Measurements from ENCODE around the gene ENDOG.

Gene ENDOG

DNA sequence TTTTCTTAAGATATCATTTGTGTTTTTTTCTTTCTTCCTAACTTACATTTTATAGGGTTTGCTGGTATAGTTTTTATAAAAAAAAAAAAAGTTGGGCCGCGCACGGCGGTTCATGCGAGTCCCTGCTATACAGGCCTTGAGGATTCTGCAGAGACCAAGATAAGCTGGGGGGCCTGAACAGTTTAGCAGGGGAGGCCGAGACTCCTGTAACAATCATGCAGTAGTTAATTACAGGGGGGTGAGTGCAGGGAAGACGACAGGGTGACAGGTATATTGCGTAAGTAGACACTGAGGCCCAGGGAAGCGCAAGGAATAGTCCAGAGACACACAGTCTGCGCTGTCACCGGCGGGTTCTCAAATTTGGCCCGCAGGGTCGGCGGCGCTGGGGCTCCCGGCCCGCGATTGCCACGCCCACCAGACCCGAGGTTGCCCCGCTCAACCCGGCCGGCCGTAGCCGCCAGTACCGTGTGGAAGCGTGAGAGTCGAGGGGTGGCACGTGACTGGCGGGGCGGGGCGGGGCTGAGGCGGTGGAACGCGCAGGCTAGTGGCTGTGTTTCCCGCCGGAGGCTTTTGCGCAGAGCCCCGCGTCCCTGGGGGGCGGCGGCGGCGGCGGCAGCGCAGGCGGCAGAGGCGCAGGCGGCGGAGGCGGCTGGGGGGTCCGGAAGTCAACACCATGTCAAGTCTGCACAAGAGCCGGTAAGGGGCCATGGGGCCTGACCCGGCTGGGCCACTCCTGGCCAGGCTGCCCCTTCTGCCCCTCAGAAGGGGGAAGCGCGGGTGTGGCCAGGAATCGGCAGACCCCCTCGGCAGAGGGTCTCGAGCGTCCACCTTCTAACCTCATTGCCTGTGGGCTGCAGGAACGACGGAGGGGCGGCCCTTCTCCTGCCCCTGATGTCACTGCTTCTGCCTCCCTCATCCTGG, 31.4 kb upstream of the ENDOG start, which contains the start of gene TBC1D13:
Gene TBC1D13, plus strand, starts transcription at position 573 of the 921 bp plus-strand sequence. Its CDS starts 101 bp downstream, at position 674.
- DNase-seq (ENCODE audit: low read depth) = peak; percentile 94
- peak within 1 kb of the TSS; percentile 93 for H3K4me3 ChIP-seq (ENCODE audit: low read depth, low read length)
- TF ChIP-seq, protein P1, sequence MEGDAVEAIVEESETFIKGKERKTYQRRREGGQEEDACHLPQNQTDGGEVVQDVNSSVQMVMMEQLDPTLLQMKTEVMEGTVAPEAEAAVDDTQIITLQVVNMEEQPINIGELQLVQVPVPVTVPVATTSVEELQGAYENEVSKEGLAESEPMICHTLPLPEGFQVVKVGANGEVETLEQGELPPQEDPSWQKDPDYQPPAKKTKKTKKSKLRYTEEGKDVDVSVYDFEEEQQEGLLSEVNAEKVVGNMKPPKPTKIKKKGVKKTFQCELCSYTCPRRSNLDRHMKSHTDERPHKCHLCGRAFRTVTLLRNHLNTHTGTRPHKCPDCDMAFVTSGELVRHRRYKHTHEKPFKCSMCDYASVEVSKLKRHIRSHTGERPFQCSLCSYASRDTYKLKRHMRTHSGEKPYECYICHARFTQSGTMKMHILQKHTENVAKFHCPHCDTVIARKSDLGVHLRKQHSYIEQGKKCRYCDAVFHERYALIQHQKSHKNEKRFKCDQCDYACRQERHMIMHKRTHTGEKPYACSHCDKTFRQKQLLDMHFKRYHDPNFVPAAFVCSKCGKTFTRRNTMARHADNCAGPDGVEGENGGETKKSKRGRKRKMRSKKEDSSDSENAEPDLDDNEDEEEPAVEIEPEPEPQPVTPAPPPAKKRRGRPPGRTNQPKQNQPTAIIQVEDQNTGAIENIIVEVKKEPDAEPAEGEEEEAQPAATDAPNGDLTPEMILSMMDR (IDR thresholded peaks at IDR 0.05; ENCODE audit: low read depth, low read length) = no peak
- TF ChIP-seq, protein P2, sequence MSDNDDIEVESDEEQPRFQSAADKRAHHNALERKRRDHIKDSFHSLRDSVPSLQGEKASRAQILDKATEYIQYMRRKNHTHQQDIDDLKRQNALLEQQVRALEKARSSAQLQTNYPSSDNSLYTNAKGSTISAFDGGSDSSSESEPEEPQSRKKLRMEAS (IDR thresholded peaks at IDR 0.05; ENCODE audit: low read depth, low read length) = peak; percentile 94
- TF ChIP-seq MYC (IDR thresholded peaks at IDR 0.05; ENCODE audit: low read depth, low read length) = peak; percentile 83
- TF ChIP-seq POLR2A (IDR thresholded peaks at IDR 0.05; ENCODE audit: extremely low read depth, insufficient read length) = peak; percentile 38

DNA sequence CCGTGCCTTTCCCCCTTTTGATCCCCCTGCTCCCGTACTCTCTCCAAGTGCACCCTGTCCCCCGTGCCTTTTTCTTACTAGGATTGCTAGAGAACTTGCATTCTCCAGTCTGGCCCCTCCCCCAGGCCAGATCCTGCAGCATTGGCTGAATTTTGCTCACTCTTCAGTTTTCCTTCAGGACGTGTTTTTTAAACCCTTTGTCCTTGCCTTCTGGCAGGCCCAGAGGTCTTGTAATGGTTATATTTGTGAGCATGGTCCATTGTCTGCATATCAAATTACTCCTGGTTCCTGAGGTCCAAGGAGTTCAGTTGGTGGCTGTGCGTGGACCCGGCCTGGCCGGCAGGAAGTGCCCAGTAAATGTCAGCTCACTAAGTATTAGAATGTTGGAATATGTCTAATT, 30.6 kb upstream of the ENDOG start:
- H3K4me3 ChIP-seq (ENCODE audit: low read depth, low read length) = peak overlapping the region; percentile 93
- peak; percentile 25 for DNase-seq (ENCODE audit: low read depth)
- no peak for TF ChIP-seq POLR2A (IDR thresholded peaks at IDR 0.05; ENCODE audit: extremely low read depth, insufficient read length)
- TF ChIP-seq, protein P1 (IDR thresholded peaks at IDR 0.05; ENCODE audit: low read depth, low read length) = no peak
- TF ChIP-seq, protein P2 (IDR thresholded peaks at IDR 0.05; ENCODE audit: low read depth, low read length) = no peak

DNA sequence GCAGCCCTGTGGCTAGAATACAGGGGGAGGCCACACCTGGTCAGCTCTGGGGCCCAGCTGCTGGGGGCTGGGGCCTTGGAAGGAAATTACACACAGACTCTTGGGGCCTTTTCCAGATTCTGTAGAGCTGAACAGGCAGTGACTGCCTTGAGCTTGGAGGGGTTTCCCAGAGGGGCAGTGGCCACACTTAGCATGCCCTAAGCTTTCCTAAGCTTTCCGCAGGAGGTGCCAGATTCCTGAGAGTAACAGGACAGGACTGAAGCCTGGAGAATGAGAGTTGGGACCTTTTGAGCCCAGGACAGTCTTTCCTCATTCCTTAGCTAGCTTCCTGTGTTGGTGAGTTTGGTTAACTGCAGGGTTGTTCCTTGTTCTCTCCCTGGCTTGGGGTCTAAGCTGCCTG, 29.9 kb upstream of the ENDOG start:
- TF ChIP-seq, protein P1 (IDR thresholded peaks at IDR 0.05; ENCODE audit: low read depth, low read length) = no peak
- no peak for DNase-seq (ENCODE audit: low read depth)
- peak overlapping the region; percentile 93 for H3K4me3 ChIP-seq (ENCODE audit: low read depth, low read length)

DNA sequence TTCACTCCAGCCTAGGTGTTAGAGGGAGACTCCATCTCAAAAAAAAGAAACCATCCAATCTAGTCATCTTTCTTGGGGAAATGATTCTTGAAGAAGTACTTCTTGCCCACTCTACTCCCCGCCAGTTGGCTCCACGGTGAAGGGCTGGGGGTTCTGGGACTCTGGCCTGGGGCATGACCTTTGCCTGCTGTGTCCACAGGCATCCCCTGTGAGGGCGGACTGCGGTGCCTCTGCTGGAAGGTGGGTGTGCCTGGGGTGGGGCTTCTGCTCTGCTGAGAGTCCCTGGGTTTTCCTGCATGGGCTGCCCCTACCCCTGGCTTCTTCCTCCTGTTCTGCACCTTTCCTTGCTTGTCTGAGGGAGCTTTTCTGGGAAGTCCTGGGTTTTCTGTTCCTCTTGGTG, 27.8 kb upstream of the ENDOG start:
- no peak for DNase-seq (ENCODE audit: low read depth)
- TF ChIP-seq MYC (IDR thresholded peaks at IDR 0.05; ENCODE audit: low read depth, low read length) (no peak), POLR2A (IDR thresholded peaks at IDR 0.05; ENCODE audit: extremely low read depth, insufficient read length) (no peak)
- TF ChIP-seq, protein P2 (IDR thresholded peaks at IDR 0.05; ENCODE audit: low read depth, low read length) = no peak
- TF ChIP-seq, protein P1 (IDR thresholded peaks at IDR 0.05; ENCODE audit: low read depth, low read length) = no peak
- no peak overlapping the region for H3K4me3 ChIP-seq (ENCODE audit: low read depth, low read length)

DNA sequence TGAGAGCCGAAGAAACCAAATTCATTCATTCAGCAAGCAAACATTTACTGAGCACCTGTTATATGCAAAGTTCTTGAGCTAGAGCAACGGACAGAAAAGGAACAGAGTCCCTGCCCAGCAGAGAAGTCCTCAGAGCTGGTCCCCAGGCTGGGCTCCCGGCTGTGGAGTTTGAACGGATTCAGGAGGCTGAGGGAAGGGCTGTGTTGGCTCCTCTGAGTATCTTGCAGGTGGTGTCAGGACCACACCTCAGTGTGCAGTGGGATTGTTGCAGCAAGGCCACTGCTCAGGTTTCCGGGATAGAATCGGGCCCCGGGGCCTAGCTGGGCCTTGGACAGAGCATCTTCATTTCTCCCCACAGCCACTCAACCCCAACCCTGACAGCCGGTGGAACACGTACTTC, 26.2 kb upstream of the ENDOG start:
- H3K4me3 ChIP-seq (ENCODE audit: low read depth, low read length) = no peak overlapping the region
- DNase-seq (ENCODE audit: low read depth) = no peak
- TF ChIP-seq, protein P1 (IDR thresholded peaks at IDR 0.05; ENCODE audit: low read depth, low read length) = no peak
- TF ChIP-seq MYC (IDR thresholded peaks at IDR 0.05; ENCODE audit: low read depth, low read length) (no peak), POLR2A (IDR thresholded peaks at IDR 0.05; ENCODE audit: extremely low read depth, insufficient read length) (no peak)
- TF ChIP-seq, protein P2 (IDR thresholded peaks at IDR 0.05; ENCODE audit: low read depth, low read length) = no peak
